Transverse colon (tissue), 3 donors: ENCODE measurements around the gene BCL11A.

Source experiments
- POLR2A ChIP-seq: fragments of 450-650 bp; IDR thresholded peaks from one replicate; pipeline ENCODE4 v1.6.1; 2016; ENCODE audit warnings: antibody characterized with exemption, mild to moderate bottlenecking, moderate library complexity
- TF ChIP-seq, protein P1 (sequence below), 5 experiments: fragments of 200-600 bp in 3 of 5; fragments of 450-650 bp in 2 of 5; sonication (generic) in 3 of 5; IDR thresholded peaks; 1 replicate in 2 of 5; 2 replicates in 3 of 5; pipeline ENCODE4 v1.5.1; 2016 to 2017; ENCODE audit warnings: antibody characterized with exemption in 5 of 5, inconsistent platforms in 3 of 5, mild to moderate bottlenecking in 2 of 5, moderate library complexity in 1 of 5

DNA sequence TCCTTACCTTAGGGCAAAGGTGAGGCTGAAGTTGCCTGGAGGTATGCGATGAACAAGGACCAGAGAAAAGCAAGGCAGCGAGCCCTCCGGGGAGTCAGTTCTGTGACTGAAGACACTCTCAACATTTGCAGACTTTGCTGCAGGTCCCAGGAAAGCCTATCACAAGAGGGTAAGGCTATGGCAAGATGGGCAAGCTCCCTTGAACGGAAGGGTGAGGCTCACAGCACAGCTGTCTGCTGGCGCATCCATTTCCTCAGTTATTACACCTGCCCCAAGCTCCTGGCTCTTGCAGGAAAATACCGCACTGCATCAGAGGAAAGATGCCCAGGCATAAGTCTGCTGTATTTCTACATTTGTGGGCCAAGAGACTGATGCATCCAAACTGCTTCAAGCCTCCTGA lies 141.4 kb downstream of the BCL11A start:
- TF ChIP-seq, protein P1, sequence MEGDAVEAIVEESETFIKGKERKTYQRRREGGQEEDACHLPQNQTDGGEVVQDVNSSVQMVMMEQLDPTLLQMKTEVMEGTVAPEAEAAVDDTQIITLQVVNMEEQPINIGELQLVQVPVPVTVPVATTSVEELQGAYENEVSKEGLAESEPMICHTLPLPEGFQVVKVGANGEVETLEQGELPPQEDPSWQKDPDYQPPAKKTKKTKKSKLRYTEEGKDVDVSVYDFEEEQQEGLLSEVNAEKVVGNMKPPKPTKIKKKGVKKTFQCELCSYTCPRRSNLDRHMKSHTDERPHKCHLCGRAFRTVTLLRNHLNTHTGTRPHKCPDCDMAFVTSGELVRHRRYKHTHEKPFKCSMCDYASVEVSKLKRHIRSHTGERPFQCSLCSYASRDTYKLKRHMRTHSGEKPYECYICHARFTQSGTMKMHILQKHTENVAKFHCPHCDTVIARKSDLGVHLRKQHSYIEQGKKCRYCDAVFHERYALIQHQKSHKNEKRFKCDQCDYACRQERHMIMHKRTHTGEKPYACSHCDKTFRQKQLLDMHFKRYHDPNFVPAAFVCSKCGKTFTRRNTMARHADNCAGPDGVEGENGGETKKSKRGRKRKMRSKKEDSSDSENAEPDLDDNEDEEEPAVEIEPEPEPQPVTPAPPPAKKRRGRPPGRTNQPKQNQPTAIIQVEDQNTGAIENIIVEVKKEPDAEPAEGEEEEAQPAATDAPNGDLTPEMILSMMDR (IDR thresholded peaks at IDR 0.05), result no peak
- TF ChIP-seq POLR2A, result no peak
